ENCODE results near the gene AHDC1.
A peak's percentile ranks its signal among the peaks of the same experiment; 100 is the strongest.

AHDC1 gene

DNA sequence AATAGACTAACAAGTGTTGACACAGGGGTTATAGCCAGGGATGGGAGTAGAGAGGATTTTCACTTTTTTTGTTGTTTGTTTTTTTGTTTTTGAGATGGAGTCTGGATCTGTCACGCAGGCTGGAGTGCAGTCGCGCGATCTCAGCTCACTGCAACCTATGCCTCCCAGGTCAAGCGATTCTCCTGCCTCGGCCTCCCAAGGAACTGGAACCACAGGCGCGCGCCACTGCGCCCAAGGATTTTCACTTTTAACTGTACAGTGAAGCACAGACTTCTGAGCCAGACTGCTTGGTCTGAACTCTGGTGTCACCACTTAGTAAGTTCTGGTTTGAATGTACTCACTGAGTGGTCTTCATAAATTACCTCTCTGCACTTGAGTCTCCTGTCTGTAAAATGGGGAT is 73.8 kb downstream of the AHDC1 start:
- Histone ChIP-seq H3K9ac (ENCODE audit: low read depth, low read length) (no peak overlapping the region), H3K4me1 (ENCODE audit: insufficient read depth, low read length) (peaks cover 30% of the 10 kb centered on the region), H3K9me3 (ENCODE audit: control insufficient read depth, insufficient read depth, low read length) (no peaks in the 10 kb centered on the region)

DNA sequence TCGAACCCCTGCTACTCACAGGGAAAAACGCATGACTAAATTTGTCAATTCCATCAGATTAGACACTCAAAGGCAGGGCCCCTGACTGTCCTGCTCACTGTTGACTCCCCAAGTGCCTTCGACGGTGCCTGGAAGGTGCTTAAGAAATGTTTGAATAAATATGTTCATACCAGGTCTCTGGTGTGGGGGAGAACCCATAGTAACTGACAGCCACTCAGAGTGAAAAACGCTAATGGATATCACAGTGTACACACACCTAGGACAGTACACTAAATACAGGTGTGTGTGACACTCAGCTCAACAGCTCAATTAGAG is 74.3 kb downstream of the AHDC1 start:
- peaks cover 28% of the 10 kb centered on the region for H3K4me1 ChIP-seq (ENCODE audit: insufficient read depth, low read length)
- H3K9ac ChIP-seq (ENCODE audit: low read depth, low read length) = no peak overlapping the region
- no peaks in the 10 kb centered on the region for H3K36me3 ChIP-seq (ENCODE audit: insufficient read depth, low read length)
- no peaks in the 10 kb centered on the region for H3K9me3 ChIP-seq (ENCODE audit: control insufficient read depth, insufficient read depth, low read length)

More for the DNA sequence above, 73.8 kb downstream of the AHDC1 start:
- H3K36me3 ChIP-seq (ENCODE audit: insufficient read depth, low read length) = no peaks in the 10 kb centered on the region

DNA sequence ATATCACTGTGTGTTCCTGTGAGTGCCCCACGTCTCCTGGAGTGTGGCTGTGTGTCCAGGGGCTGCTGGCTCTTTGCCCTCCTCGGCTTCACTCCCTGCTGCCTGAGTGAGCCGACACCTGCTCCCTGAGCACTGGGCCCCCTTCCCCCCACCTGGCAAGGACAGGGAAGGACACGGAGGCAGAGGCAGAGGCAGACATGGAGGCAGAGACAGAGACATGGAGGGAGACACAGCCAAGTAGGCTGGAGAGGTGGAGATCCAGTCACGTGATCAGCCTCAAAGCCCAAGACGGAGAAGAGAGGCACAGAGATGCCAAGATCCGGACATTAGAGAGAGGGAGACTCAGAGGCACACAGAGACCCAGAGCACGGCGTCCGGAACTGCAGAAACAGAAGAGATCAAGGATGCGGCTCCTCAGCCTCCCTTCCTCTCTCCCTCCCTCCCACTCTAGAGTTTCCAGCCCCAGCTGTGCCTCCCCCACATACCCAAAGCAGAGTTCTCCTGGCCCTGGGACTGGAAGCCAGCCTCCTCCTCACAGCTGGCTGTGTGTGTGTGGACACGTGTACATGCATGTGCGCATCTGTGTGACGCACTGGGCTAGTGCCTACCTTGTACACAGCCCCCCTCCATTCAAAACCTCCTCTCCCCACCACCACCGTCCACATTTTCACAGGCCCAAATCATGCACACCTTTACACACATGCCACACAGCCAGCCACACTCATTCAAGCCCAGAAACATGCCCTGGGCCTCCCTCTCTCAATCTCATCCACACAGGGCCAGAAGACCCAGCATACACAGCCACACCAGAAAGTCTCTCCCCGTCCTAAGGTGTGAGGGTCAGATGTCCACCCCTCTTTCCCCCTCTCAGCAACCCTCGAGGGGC is 74.9 kb downstream of the AHDC1 start:
- H3K4me1 ChIP-seq (ENCODE audit: insufficient read depth, low read length) = peaks cover 31% of the 10 kb centered on the region
- H3K36me3 ChIP-seq (ENCODE audit: insufficient read depth, low read length) = no peaks in the 10 kb centered on the region
- no peaks in the 10 kb centered on the region for H3K9me3 ChIP-seq (ENCODE audit: control insufficient read depth, insufficient read depth, low read length)
- H3K9ac ChIP-seq (ENCODE audit: low read depth, low read length) = peak overlapping the region; percentile 68

- Histone ChIP-seq H3K36me3 (ENCODE audit: insufficient read depth, low read length) (no peaks in the 10 kb centered on the region), H3K4me1 (ENCODE audit: insufficient read depth, low read length) (peaks cover 40% of the 10 kb centered on the region), H3K9me3 (ENCODE audit: control insufficient read depth, insufficient read depth, low read length) (no peaks in the 10 kb centered on the region), H3K9ac (ENCODE audit: low read depth, low read length) (peak overlapping the region; percentile 68)
These were observed 75.8 kb downstream of the AHDC1 start for GRCh38 chr1:27527890-27528817.

- Histone ChIP-seq H3K9ac (ENCODE audit: low read depth, low read length) (peak overlapping the region; percentile 68; the same call in 1 of the 2 replicates), H3K4me1 (ENCODE audit: insufficient read depth, low read length) (peaks cover 47% of the 10 kb centered on the region)
These were observed 76.6 kb downstream of the AHDC1 start for GRCh38 chr1:27527223-27527889.

GRCh38 chr1:27526569-27527222 is 77.2 kb downstream of the AHDC1 start:
- no peaks in the 10 kb centered on the region for H3K9me3 ChIP-seq (ENCODE audit: control insufficient read depth, insufficient read depth, low read length)
- H3K4me1 ChIP-seq (ENCODE audit: insufficient read depth, low read length) = peaks cover 47% of the 10 kb centered on the region
- H3K36me3 ChIP-seq (ENCODE audit: insufficient read depth, low read length) = no peaks in the 10 kb centered on the region
- H3K9ac ChIP-seq (ENCODE audit: low read depth, low read length) = peak overlapping the region; percentile 68; the same call in 1 of the 2 replicates

More at GRCh38 chr1:27527223-27527889, 76.6 kb downstream of the AHDC1 start:
- no peaks in the 10 kb centered on the region for H3K36me3 ChIP-seq (ENCODE audit: insufficient read depth, low read length)
- no peaks in the 10 kb centered on the region for H3K9me3 ChIP-seq (ENCODE audit: control insufficient read depth, insufficient read depth, low read length)

- H3K4me1 ChIP-seq (ENCODE audit: insufficient read depth, low read length) = peaks cover 47% of the 10 kb centered on the region
- no peak overlapping the region for H3K9ac ChIP-seq (ENCODE audit: low read depth, low read length)
- H3K36me3 ChIP-seq (ENCODE audit: insufficient read depth, low read length) = no peaks in the 10 kb centered on the region
- H3K9me3 ChIP-seq (ENCODE audit: control insufficient read depth, insufficient read depth, low read length) = no peaks in the 10 kb centered on the region
These were observed 78.4 kb downstream of the AHDC1 start for GRCh38 chr1:27525296-27526272.

DNA sequence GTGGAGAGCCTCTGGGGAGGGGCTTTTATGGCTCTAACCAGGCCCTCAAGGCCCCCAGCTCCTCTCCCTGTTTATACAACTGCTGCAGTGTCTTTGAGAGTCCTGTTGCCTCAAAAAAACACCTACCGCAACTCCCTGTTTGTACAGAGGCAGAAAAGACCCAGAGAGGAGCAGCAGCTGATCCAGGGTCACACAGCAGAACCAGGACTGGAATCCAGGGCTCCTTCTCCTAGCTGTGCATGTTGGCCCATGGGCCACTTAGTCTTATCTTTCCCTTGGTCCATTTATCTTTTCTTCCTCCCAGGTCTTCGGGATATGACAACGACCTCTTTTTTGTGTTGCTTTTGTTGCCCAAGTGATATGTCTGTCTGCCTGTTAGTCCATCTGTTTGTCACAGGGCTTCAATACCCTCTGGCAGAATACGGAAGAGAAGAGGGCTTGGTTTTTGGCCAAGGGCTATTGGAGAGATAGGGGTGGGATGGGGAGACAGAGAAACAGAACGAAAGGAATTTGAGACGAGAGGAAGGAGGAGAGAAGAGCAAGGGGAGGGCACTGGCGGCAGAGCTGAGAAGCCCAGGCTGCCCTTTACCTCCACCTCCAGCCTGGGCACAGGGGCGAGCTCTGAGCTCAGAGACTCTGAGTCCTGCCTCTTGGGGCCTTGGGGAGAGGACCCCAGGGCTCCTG is 80.5 kb downstream of the AHDC1 start:
- Histone ChIP-seq H3K9ac (ENCODE audit: low read depth, low read length) (no peak overlapping the region), H3K4me1 (ENCODE audit: insufficient read depth, low read length) (peaks cover 44% of the 10 kb centered on the region), H3K36me3 (ENCODE audit: insufficient read depth, low read length) (no peaks in the 10 kb centered on the region)

GRCh38 chr1:27522432-27523336 is 81.3 kb downstream of the AHDC1 start:
- Histone ChIP-seq H3K9me3 (ENCODE audit: control insufficient read depth, insufficient read depth, low read length) (no peaks in the 10 kb centered on the region), H3K9ac (ENCODE audit: low read depth, low read length) (no peak overlapping the region), H3K36me3 (ENCODE audit: insufficient read depth, low read length) (no peaks in the 10 kb centered on the region), H3K4me1 (ENCODE audit: insufficient read depth, low read length) (peaks cover 42% of the 10 kb centered on the region)

More for the DNA sequence above, 80.5 kb downstream of the AHDC1 start:
- H3K9me3 ChIP-seq (ENCODE audit: control insufficient read depth, insufficient read depth, low read length) = no peaks in the 10 kb centered on the region

DNA sequence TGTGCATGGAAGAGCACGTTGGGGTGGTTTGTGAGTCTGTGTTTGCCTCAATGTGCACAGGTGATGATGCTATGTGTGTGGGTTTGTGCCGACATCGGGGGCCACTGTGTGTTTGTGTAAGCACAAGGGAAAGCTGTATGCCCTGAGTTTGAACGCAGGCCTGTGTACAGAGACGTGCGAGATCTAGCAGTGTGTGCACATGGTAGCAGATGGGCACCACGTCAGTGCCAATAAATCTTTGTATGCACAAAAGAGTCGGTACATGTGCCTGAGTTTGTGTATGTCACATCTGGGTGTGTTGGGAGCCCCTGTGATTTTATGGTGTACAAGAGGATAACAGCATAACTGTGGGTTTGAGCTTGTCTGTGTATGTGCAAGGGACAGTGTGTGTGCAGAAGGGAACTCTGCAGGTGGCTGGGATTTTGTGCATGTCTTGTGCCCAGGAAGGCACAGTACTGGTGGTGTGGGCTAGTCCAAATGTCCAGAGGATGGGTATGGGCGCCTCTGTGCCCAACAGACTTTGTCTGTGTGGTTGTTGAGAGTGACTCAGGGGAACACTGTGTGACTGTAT is 82.0 kb downstream of the AHDC1 start:
- Histone ChIP-seq H3K9me3 (ENCODE audit: control insufficient read depth, insufficient read depth, low read length) (no peaks in the 10 kb centered on the region), H3K4me1 (ENCODE audit: insufficient read depth, low read length) (peaks cover 41% of the 10 kb centered on the region), H3K9ac (ENCODE audit: low read depth, low read length) (no peak overlapping the region), H3K36me3 (ENCODE audit: insufficient read depth, low read length) (no peaks in the 10 kb centered on the region)

- H3K9ac ChIP-seq (ENCODE audit: low read depth, low read length) = no peak overlapping the region
- peaks cover 36% of the 10 kb centered on the region for H3K4me1 ChIP-seq (ENCODE audit: insufficient read depth, low read length)
- H3K36me3 ChIP-seq (ENCODE audit: insufficient read depth, low read length) = no peaks in the 10 kb centered on the region
- no peaks in the 10 kb centered on the region for H3K9me3 ChIP-seq (ENCODE audit: control insufficient read depth, insufficient read depth, low read length)
These were observed 82.6 kb downstream of the AHDC1 start for GRCh38 chr1:27521336-27521831.

All from ES-I3 (cell line).